Effector memory CD4-positive, alpha-beta T cell (primary cell): ENCODE data around the gene MGAT5B.

ENCODE experiments used
- DNase-seq, 3 donors: peaks; one replicate each; pipeline ENCODE4 v3.0.0-alpha.2; 2020
- H3K27ac ChIP-seq: 2 replicates; pipeline ENCODE4 v1.7.0; 2013; ENCODE audit warnings: mild to moderate bottlenecking, low read length, moderate library complexity; ENCODE audit not compliant: insufficient read depth, poor library complexity, severe bottlenecking
- H3K27me3 ChIP-seq: replicated peaks from 2 replicates; pipeline ENCODE4 v1.7.0; 2013; ENCODE audit warnings: mild to moderate bottlenecking, low read length; ENCODE audit not compliant: insufficient read depth, control insufficient read depth, poor library complexity, severe bottlenecking
- H3K36me3 ChIP-seq: 2 replicates; pipeline ENCODE4 v1.7.0; 2013; ENCODE audit warnings: mild to moderate bottlenecking, low read length, moderate library complexity; ENCODE audit not compliant: control insufficient read depth, insufficient read depth
- H3K4me1 ChIP-seq: 2 replicates; pipeline ENCODE4 v1.7.0; 2013; ENCODE audit warnings: low read length, mild to moderate bottlenecking; ENCODE audit not compliant: control insufficient read depth, insufficient read depth, poor library complexity, severe bottlenecking
- H3K4me3 ChIP-seq: 2 replicates; pipeline ENCODE4 v1.7.0; 2013; ENCODE audit warnings: low read length, low read depth, mild to moderate bottlenecking; ENCODE audit not compliant: insufficient read depth, poor library complexity, severe bottlenecking
- H3K9me3 ChIP-seq: 2 replicates; pipeline ENCODE4 v1.7.0; 2013; ENCODE audit warnings: mild to moderate bottlenecking, low read length, moderate library complexity; ENCODE audit not compliant: control insufficient read depth

The MGAT5B gene

GRCh38 chr17:76946111-76946771, 78.0 kb downstream of the MGAT5B start:
- H3K27ac ChIP-seq = no peak overlapping the region
- no peaks in the 10 kb centered on the region for H3K36me3 ChIP-seq
- no peaks in the 10 kb centered on the region for H3K27me3 ChIP-seq
- no peak for DNase-seq
- H3K9me3 ChIP-seq = no peaks in the 10 kb centered on the region
- no peaks in the 10 kb centered on the region for H3K4me1 ChIP-seq
- H3K4me3 ChIP-seq = no peak overlapping the region

- no peak overlapping the region for H3K27ac ChIP-seq
- H3K9me3 ChIP-seq = no peaks in the 10 kb centered on the region
- H3K36me3 ChIP-seq = no peaks in the 10 kb centered on the region
- H3K4me3 ChIP-seq = no peak overlapping the region
- no peak for DNase-seq
- H3K4me1 ChIP-seq = no peaks in the 10 kb centered on the region
- no peaks in the 10 kb centered on the region for H3K27me3 ChIP-seq
These were observed 78.5 kb downstream of the MGAT5B start for GRCh38 chr17:76946772-76947135.

- no peaks in the 10 kb centered on the region for H3K36me3 ChIP-seq
- H3K27me3 ChIP-seq = no peaks in the 10 kb centered on the region
- no peak for DNase-seq
These were observed 79.1 kb downstream of the MGAT5B start for GRCh38 chr17:76947309-76947708.

GRCh38 chr17:76947771-76948170, 79.6 kb downstream of the MGAT5B start:
- Histone ChIP-seq H3K4me1 (no peaks in the 10 kb centered on the region), H3K9me3 (no peaks in the 10 kb centered on the region), H3K4me3 (no peak overlapping the region), H3K36me3 (no peaks in the 10 kb centered on the region), H3K27ac (no peak overlapping the region), H3K27me3 (no peaks in the 10 kb centered on the region)
- DNase-seq = no peak

More at GRCh38 chr17:76947309-76947708, 79.1 kb downstream of the MGAT5B start:
- no peak overlapping the region for H3K4me3 ChIP-seq
- H3K4me1 ChIP-seq = no peaks in the 10 kb centered on the region
- no peak overlapping the region for H3K27ac ChIP-seq
- H3K9me3 ChIP-seq = no peaks in the 10 kb centered on the region

- no peaks in the 10 kb centered on the region for H3K36me3 ChIP-seq
- DNase-seq = no peak
- H3K27me3 ChIP-seq = no peaks in the 10 kb centered on the region
- H3K27ac ChIP-seq = no peak overlapping the region
- no peak overlapping the region for H3K4me3 ChIP-seq
- no peaks in the 10 kb centered on the region for H3K4me1 ChIP-seq
- no peaks in the 10 kb centered on the region for H3K9me3 ChIP-seq
These were observed 80.1 kb downstream of the MGAT5B start for GRCh38 chr17:76948301-76948700.

- H3K4me1 ChIP-seq = no peaks in the 10 kb centered on the region
- no peak for DNase-seq
- H3K27me3 ChIP-seq = no peaks in the 10 kb centered on the region
- no peaks in the 10 kb centered on the region for H3K36me3 ChIP-seq
- no peak overlapping the region for H3K27ac ChIP-seq
- H3K9me3 ChIP-seq = no peaks in the 10 kb centered on the region
- H3K4me3 ChIP-seq = no peak overlapping the region
These were observed 80.6 kb downstream of the MGAT5B start for GRCh38 chr17:76948726-76949342.

GRCh38 chr17:76949913-76950695, 81.9 kb downstream of the MGAT5B start:
- Histone ChIP-seq H3K4me1 (no peaks in the 10 kb centered on the region), H3K27me3 (no peaks in the 10 kb centered on the region), H3K27ac (no peak overlapping the region), H3K4me3 (no peak overlapping the region), H3K9me3 (no peaks in the 10 kb centered on the region), H3K36me3 (no peaks in the 10 kb centered on the region)
- DNase-seq = no peak

GRCh38 chr17:76951375-76951905, 83.2 kb downstream of the MGAT5B start:
- H3K27ac ChIP-seq = no peak overlapping the region
- no peaks in the 10 kb centered on the region for H3K9me3 ChIP-seq
- no peak for DNase-seq
- H3K4me3 ChIP-seq = no peak overlapping the region
- H3K27me3 ChIP-seq = no peaks in the 10 kb centered on the region
- H3K36me3 ChIP-seq = no peaks in the 10 kb centered on the region
- no peaks in the 10 kb centered on the region for H3K4me1 ChIP-seq

- no peak for DNase-seq
- no peak overlapping the region for H3K27ac ChIP-seq
- H3K9me3 ChIP-seq = no peaks in the 10 kb centered on the region
- H3K4me3 ChIP-seq = no peak overlapping the region
- no peaks in the 10 kb centered on the region for H3K4me1 ChIP-seq
- no peaks in the 10 kb centered on the region for H3K27me3 ChIP-seq
- no peaks in the 10 kb centered on the region for H3K36me3 ChIP-seq
These were observed 84.2 kb downstream of the MGAT5B start for GRCh38 chr17:76952402-76952801.

- no peak for DNase-seq
- Histone ChIP-seq H3K9me3 (no peaks in the 10 kb centered on the region), H3K4me3 (no peak overlapping the region), H3K27me3 (no peaks in the 10 kb centered on the region), H3K27ac (no peak overlapping the region), H3K4me1 (no peaks in the 10 kb centered on the region), H3K36me3 (no peaks in the 10 kb centered on the region)
These were observed 84.9 kb downstream of the MGAT5B start for GRCh38 chr17:76953066-76953465.
